H1 (cell line): ENCODE data around the gene GFM1. TPM values are rescaled to one million over a fixed set of nuclear protein-coding genes. Genes with fewer than 3 reads are reported as not detected.

Source experiments
- BCL11A ChIP-seq, 2 experiments: IDR thresholded peaks; one replicate each; pipeline ENCODE4 v1.6.1; 2011; ENCODE audit warnings: low read depth in 2 of 2, low read length in 2 of 2, mild to moderate bottlenecking in 2 of 2
- CBX8 ChIP-seq: fragments of 300-800, 300-1000 bp; sonication (generic); IDR thresholded peaks from 2 replicates; pipeline ENCODE4 v1.7.1; 2016; ENCODE audit warnings: low read depth, low read length, borderline replicate concordance
- CEBPB ChIP-seq: IDR thresholded peaks from 2 replicates; pipeline ENCODE4 v1.6.1; 2012; ENCODE audit warnings: low read depth, low read length
- CHD2 ChIP-seq: IDR thresholded peaks from 2 replicates; pipeline ENCODE4 v1.6.1; 2012; ENCODE audit warnings: low read length, improper control_type of control experiment
- CREB1 ChIP-seq: IDR thresholded peaks from 2 replicates; pipeline ENCODE4 v1.6.1; 2012; ENCODE audit warnings: inconsistent platforms
- CTBP2 ChIP-seq: IDR thresholded peaks from 2 replicates; pipeline ENCODE4 v1.7.0; 2011; ENCODE audit warnings: borderline replicate concordance, mild to moderate bottlenecking, moderate library complexity, mixed read lengths, low read length; ENCODE audit not compliant: insufficient read depth, insufficient read length
- HDAC2 ChIP-seq, 2 experiments: fragments of 300-600 bp in 1 of 2; sonication (generic) in 1 of 2; IDR thresholded peaks; 2 replicates each; pipeline ENCODE4 v1.6.1; 2011 to 2012; ENCODE audit warnings: low read depth in 2 of 2, low read length in 2 of 2, mild to moderate bottlenecking in 2 of 2, moderate library complexity in 2 of 2, borderline replicate concordance in 1 of 2, inconsistent platforms in 1 of 2
- HDAC6 ChIP-seq: IDR thresholded peaks from one replicate; pipeline ENCODE4 v1.7.1; 2012; ENCODE audit warnings: low read depth, mild to moderate bottlenecking, inconsistent platforms, low read length, moderate library complexity
- JUND ChIP-seq: IDR thresholded peaks from 2 replicates; pipeline ENCODE4 v1.6.1; 2011; ENCODE audit warnings: mild to moderate bottlenecking, improper control_type of control experiment, low read length
- KDM1A ChIP-seq: fragments of 200-600, 300-600 bp; sonication (generic); IDR thresholded peaks from 2 replicates; pipeline ENCODE4 v1.7.1; 2016; ENCODE audit warnings: mild to moderate bottlenecking, low read length, borderline replicate concordance
- KDM5A ChIP-seq: fragments of 200-600 bp; IDR thresholded peaks from 2 replicates; pipeline ENCODE4 v1.7.1; 2012; ENCODE audit warnings: mild to moderate bottlenecking, low read length, inconsistent platforms, mixed read lengths
- PHF8 ChIP-seq: fragments of 200-600 bp; sonication (generic); conservative IDR thresholded peaks from 2 replicates; pipeline ENCODE4 v1.7.1; 2012; ENCODE audit warnings: low read depth, mild to moderate bottlenecking, inconsistent platforms, low read length, moderate library complexity
- POLR2A ChIP-seq, 2 experiments: IDR thresholded peaks; 1 replicate in 1 of 2; 2 replicates in 1 of 2; pipeline ENCODE4 v1.6.1; 2011; ENCODE audit warnings: low read depth in 2 of 2, low read length in 2 of 2, mild to moderate bottlenecking in 2 of 2; ENCODE audit errors: control extremely low read depth in 1 of 2
- RAD21 ChIP-seq, 2 experiments: IDR thresholded peaks in 1 of 2; conservative IDR thresholded peaks in 1 of 2; 2 replicates each; pipeline ENCODE4 v1.6.1; 2011; ENCODE audit warnings: low read depth in 2 of 2, low read length in 2 of 2, improper control_type of control experiment in 1 of 2, inconsistent platforms in 1 of 2, mild to moderate bottlenecking in 1 of 2, moderate library complexity in 1 of 2
- RBBP5 ChIP-seq: IDR thresholded peaks from 2 replicates; pipeline ENCODE4 v1.7.1; 2012; ENCODE audit warnings: low read depth, mild to moderate bottlenecking, inconsistent platforms, low read length, moderate library complexity, borderline replicate concordance
- RFX5 ChIP-seq: IDR thresholded peaks from 2 replicates; pipeline ENCODE4 v1.6.1; 2011; ENCODE audit warnings: low read depth, low read length, improper control_type of control experiment, borderline replicate concordance
- RNF2 ChIP-seq: fragments of 200-900, 300-1000 bp; sonication (generic); IDR thresholded peaks from 2 replicates; pipeline ENCODE4 v1.7.1; 2016; ENCODE audit warnings: borderline replicate concordance, low read depth, mild to moderate bottlenecking, antibody characterized with exemption, low read length; ENCODE audit not compliant: poor library complexity, severe bottlenecking; ENCODE audit errors: missing control alignments
- RXRA ChIP-seq: IDR thresholded peaks from 2 replicates; pipeline ENCODE4 v1.6.1; 2011; ENCODE audit warnings: low read depth, mild to moderate bottlenecking, low read length, moderate library complexity; ENCODE audit not compliant: insufficient read depth
- SP1 ChIP-seq: IDR thresholded peaks from 2 replicates; pipeline ENCODE4 v1.6.1; 2011; ENCODE audit warnings: low read depth, low read length
- SP4 ChIP-seq: IDR thresholded peaks from 2 replicates; pipeline ENCODE4 v1.6.1; 2012; ENCODE audit warnings: low read length, inconsistent platforms
- SRF ChIP-seq: IDR thresholded peaks from 2 replicates; pipeline ENCODE4 v1.6.1; 2011; ENCODE audit warnings: mild to moderate bottlenecking, low read depth, low read length, moderate library complexity
- TBP ChIP-seq: IDR thresholded peaks from 2 replicates; pipeline ENCODE4 v1.6.1; 2011; ENCODE audit warnings: low read depth, low read length, improper control_type of control experiment
- ZNF274 ChIP-seq: IDR thresholded peaks from 2 replicates; pipeline ENCODE4 v1.7.0; 2012; ENCODE audit warnings: low read length, borderline replicate concordance; ENCODE audit errors: extremely low read depth
- polyA plus RNA-seq, 7 experiments: library from polyadenylated mRNA; depleted of rRNA in 3 of 7; stranded (reverse) in 5 of 7; unstranded in 2 of 7; fragments of >200 nt in 5 of 7; fragments of 200-250 nt in 2 of 7; gene quantifications; 1 replicate in 5 of 7; 2 replicates in 1 of 7; 4 replicates in 1 of 7; pipeline versions ENCODE4 v1.2.1 to v1.2.3, GENCODE V29; 2011 to 2013; ENCODE audit warnings: missing spikeins in 2 of 7, mixed read lengths in 2 of 7
- total RNA-seq: library from RNA; stranded (reverse); fragmentation: NEBNext Ultra II Directional; extraction: Animal tissue kit (Norgen Biotek cat#: 25700); gene quantifications from 2 replicates; pipeline ENCODE4 v1.2.1, GENCODE V29; 2021
- TF ChIP-seq, protein P1 (sequence below): IDR thresholded peaks from 2 replicates; pipeline ENCODE4 v1.6.1; 2011; ENCODE audit warnings: low read length, improper control_type of control experiment

Gene GFM1
- total and polyA plus RNA-seq, 2 of the 8 experiments (the other 6 are each of a cell fraction or from before 2014, with no cell fraction given): 10.9 to 45.3 TPM

DNA sequence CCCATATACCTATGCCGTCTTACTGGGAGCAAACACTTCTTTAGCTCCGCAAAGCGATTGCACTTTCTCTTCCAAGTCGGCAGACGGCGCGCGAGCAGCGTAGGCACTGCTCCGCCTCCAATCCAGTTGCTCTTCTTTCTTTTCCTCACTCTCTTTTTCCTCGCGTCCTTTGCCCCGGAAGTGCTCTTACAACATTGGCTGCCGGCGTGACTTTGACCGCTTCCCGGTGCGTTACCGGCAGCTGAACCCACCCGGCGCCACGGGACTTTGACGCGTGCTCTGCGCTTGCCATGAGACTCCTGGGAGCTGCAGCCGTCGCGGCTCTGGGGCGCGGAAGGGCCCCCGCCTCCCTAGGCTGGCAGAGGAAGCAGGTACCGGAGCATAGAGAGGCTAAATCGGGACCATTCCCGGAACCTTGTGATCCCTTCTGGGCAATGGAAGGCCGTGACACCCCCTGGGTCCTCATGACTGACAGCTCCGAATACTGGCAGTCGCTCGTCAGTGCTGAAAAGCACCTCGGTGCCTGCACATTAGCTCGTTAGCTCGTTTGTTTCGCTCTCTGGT, at the start of gene GFM1 (continued):
- TF ChIP-seq CTBP2: peak; percentile 86
- TF ChIP-seq PHF8: peak; percentile 88
- TF ChIP-seq RNF2: no peak
- peak; percentile 30; the same call in 1 of the 2 replicates for TF ChIP-seq CEBPB
- TF ChIP-seq TBP: peak; percentile 69; the same call in 1 of the 2 replicates
- TF ChIP-seq ZNF274: no peak
- no peak for TF ChIP-seq BCL11A (IDR thresholded peaks at IDR 0.05; ENCODE audit: low read depth in 2 of 2, low read length in 2 of 2)
- no peak for TF ChIP-seq CBX8
- 0 out of 2 replicates have a peak, but pooled peaks have one; percentile 18 for TF ChIP-seq KDM5A
- peak; percentile 91 for TF ChIP-seq RBBP5
- 0 out of 2 replicates have a peak, but pooled peaks have one; percentile 15 for TF ChIP-seq SP1
- TF ChIP-seq RXRA: no peak
- TF ChIP-seq HDAC2 (IDR thresholded peaks at IDR 0.05; ENCODE audit: borderline replicate concordance in 1 of 2, low read depth in 2 of 2, low read length in 2 of 2): peak; percentile 50 to 97; a peak in 2 of 4 replicates
- TF ChIP-seq HDAC6: no peak
- TF ChIP-seq RFX5: no peak
- no peak for TF ChIP-seq SP4
- TF ChIP-seq KDM1A: no peak
- TF ChIP-seq CREB1: peak; percentile 70; the same call in 1 of the 2 replicates
- no peak for TF ChIP-seq JUND
- TF ChIP-seq SRF: no peak
- TF ChIP-seq, protein P1, sequence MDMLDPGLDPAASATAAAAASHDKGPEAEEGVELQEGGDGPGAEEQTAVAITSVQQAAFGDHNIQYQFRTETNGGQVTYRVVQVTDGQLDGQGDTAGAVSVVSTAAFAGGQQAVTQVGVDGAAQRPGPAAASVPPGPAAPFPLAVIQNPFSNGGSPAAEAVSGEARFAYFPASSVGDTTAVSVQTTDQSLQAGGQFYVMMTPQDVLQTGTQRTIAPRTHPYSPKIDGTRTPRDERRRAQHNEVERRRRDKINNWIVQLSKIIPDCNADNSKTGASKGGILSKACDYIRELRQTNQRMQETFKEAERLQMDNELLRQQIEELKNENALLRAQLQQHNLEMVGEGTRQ: no peak
- TF ChIP-seq RAD21 (IDR thresholded peaks at IDR 0.05 in 1 of 2, conservative IDR thresholded peaks at IDR 0.05 in 1 of 2; ENCODE audit: low read depth in 2 of 2, low read length in 2 of 2): peak; percentile 50 to 56
- peak; percentile 81 for TF ChIP-seq CHD2
- peak; percentile 22 to 83 for TF ChIP-seq POLR2A (IDR thresholded peaks at IDR 0.05; ENCODE audit: control extremely low read depth in 1 of 2, low read depth in 2 of 2, low read length in 2 of 2)
